ENCODE measurements around the gene LRRN4. TPM values are rescaled to one million over a fixed set of nuclear protein-coding genes. Genes with fewer than 3 reads are reported as not detected.

Gene LRRN4
- total RNA-seq = not detected

DNA sequence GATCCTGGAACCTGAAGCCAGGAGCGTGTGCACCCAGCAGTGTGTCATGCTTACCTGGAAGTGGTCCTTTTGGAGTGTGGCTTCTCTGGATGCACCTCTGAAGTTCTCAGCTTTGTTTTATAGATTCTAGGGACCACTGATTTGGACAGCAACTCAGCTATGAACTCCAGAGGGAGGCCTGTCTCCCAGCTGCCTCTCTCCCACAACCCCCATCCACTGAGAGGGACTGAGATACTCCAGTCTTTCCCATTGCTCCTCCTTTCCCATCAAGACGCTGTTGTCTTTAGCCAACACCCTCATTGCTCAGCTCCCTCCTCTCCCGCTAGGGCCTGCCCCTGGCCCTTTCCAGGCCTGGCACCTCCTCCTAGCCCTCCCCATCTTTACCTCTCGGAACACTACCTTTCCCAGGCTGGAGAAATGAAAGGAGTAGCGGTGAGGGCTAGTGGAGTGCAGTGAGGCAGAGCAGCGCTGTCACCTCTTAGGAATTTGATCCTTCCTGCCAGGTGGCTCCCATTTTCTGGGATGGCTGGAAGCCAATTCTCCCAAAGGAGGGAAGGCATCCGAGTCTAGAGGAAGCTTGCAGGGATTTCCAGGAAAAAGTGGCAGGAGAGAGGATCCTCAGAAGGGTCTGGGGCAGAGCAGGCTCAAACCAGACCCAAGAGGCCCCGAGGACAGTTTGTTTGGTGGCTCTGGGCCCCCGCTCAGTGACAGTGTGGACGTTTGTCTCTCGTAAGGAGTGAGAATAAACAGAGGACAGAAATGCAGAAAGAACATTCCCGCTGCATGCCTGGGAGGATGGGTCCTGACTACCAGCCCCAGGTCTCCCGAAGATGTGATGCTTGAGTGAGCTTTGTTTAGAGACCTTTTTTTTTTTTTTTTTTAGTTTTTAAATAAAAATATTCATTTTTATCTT is at the start of gene LRRN4:
Gene LRRN4, minus strand, starts transcription at position 285 of the 913 bp plus-strand sequence. CDS start 1,261 bp downstream, outside the sequence.
- H3K9me3 ChIP-seq = no peaks in the 10 kb centered on the region
- H3K27ac ChIP-seq = no peak within 1 kb of the TSS
- peaks cover 0 to 15% (median 4%) of the 10 kb centered on the region in 4 donors for H3K4me1 ChIP-seq
- DNase-seq = no peak
- no peaks in the 10 kb centered on the region for H3K36me3 ChIP-seq
- TF ChIP-seq CTCF (IDR thresholded peaks at IDR 0.05) (no peak), POLR2A (IDR thresholded peaks at IDR 0.05) (no peak)
- H3K27me3 ChIP-seq = peaks cover 0 to 3% of the 10 kb centered on the region in 2 donors
- H3K4me3 ChIP-seq = no peak within 1 kb of the TSS

- H3K9me3 ChIP-seq = no peaks in the 10 kb centered on the region
- no peak for DNase-seq
- H3K27me3 ChIP-seq = no peaks in the 10 kb centered on the region
- H3K27ac ChIP-seq = no peak overlapping the region
- H3K36me3 ChIP-seq = no peaks in the 10 kb centered on the region
- H3K4me1 ChIP-seq = peaks cover 0 to 9% (median 0%) of the 10 kb centered on the region in 4 donors
- TF ChIP-seq CTCF (IDR thresholded peaks at IDR 0.05) (no peak), POLR2A (IDR thresholded peaks at IDR 0.05) (no peak)
- H3K4me3 ChIP-seq = no peak overlapping the region
Observed at GRCh38 chr20:6103301-6103700, 49.4 kb upstream of the LRRN4 start.

DNA sequence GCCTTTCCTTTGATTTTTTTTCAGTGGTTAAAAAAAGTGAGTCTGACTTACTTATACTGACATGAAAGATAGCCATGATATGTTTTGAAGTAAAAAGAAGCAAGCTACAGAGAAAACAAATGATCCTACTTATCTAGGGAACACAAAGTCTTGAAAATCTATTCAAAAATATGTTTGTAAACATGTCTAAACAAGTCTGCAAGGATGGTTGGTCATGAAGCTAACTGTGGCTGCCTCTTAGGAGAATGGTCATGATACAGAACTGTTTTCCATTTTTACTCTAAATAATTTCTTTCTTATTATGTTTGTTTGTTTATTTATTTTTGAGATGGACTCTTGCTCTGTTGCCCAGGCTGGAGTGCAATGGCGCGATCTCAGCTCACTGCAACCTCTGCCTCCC is 47.5 kb upstream of the LRRN4 start:
- Histone ChIP-seq H3K27ac (no peak overlapping the region), H3K36me3 (no peaks in the 10 kb centered on the region), H3K9me3 (no peaks in the 10 kb centered on the region), H3K4me1 (peaks cover 0 to 9% (median 0%) of the 10 kb centered on the region in 4 donors), H3K27me3 (no peaks in the 10 kb centered on the region), H3K4me3 (no peak overlapping the region)
- DNase-seq = no peak
- no peak for TF ChIP-seq POLR2A (IDR thresholded peaks at IDR 0.05)
- no peak for TF ChIP-seq CTCF (IDR thresholded peaks at IDR 0.05)

DNA sequence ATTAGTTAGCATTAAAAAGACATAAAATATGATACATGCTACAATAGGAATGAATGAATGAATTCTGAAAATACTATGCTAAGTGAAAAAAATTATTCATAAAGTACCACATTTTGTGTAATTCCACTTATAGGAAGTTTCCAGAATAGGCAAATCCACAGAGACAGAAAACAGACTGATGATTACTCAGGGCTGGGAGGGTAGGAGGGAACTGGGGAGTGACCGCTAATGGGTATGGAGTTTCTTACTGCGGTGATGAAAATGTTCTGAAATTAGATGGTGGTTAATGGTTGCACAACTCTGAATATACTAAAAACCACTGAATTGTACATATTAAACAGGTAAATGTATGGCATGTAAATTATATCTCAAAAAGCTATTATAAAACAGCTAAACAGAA is 46.4 kb upstream of the LRRN4 start:
- Histone ChIP-seq H3K4me1 (peaks cover 0 to 14% (median 0%) of the 10 kb centered on the region in 4 donors), H3K27ac (no peak overlapping the region), H3K4me3 (no peak overlapping the region), H3K9me3 (no peaks in the 10 kb centered on the region), H3K36me3 (no peaks in the 10 kb centered on the region), H3K27me3 (no peaks in the 10 kb centered on the region)
- TF ChIP-seq CTCF (IDR thresholded peaks at IDR 0.05) = no peak
- TF ChIP-seq POLR2A (IDR thresholded peaks at IDR 0.05) = no peak
- DNase-seq = no peak

GRCh38 chr20:6099819-6100218 is 46.0 kb upstream of the LRRN4 start:
- TF ChIP-seq CTCF (IDR thresholded peaks at IDR 0.05) (no peak), POLR2A (IDR thresholded peaks at IDR 0.05) (no peak)
- H3K36me3 ChIP-seq = no peaks in the 10 kb centered on the region
- H3K27ac ChIP-seq = no peak overlapping the region
- no peak overlapping the region for H3K4me3 ChIP-seq
- no peaks in the 10 kb centered on the region for H3K27me3 ChIP-seq
- peaks cover 0 to 17% (median 0%) of the 10 kb centered on the region in 4 donors for H3K4me1 ChIP-seq
- H3K9me3 ChIP-seq = no peaks in the 10 kb centered on the region
- DNase-seq = no peak
